Right renal pelvis (tissue), 4 donors: Measurements from ENCODE around the gene CCR9. TPM values are rescaled to one million over a fixed set of nuclear protein-coding genes. Genes with fewer than 3 reads are reported as not detected.

ENCODE experiments used
- DNase-seq, 4 donors: peaks; one replicate each; pipeline ENCODE4 v3.0.0-alpha.2; 2013; ENCODE audit warnings: low read depth in 4 of 4, low spot score in 3 of 4, missing footprints in 1 of 4
- polyA plus RNA-seq, 4 donors: library from polyadenylated mRNA; unstranded; fragments of 120-200 nt; gene quantifications; one replicate each; pipeline ENCODE4 v1.2.1, GENCODE V29; 2013; ENCODE audit not compliant: insufficient read length in 4 of 4

CCR9 gene
- polyA plus RNA-seq, 4 donors: 0.22 TPM; not detected in 3

- no peak for DNase-seq
Observed at GRCh38 chr3:45906681-45907407, 20.5 kb downstream of the CCR9 start.

DNA sequence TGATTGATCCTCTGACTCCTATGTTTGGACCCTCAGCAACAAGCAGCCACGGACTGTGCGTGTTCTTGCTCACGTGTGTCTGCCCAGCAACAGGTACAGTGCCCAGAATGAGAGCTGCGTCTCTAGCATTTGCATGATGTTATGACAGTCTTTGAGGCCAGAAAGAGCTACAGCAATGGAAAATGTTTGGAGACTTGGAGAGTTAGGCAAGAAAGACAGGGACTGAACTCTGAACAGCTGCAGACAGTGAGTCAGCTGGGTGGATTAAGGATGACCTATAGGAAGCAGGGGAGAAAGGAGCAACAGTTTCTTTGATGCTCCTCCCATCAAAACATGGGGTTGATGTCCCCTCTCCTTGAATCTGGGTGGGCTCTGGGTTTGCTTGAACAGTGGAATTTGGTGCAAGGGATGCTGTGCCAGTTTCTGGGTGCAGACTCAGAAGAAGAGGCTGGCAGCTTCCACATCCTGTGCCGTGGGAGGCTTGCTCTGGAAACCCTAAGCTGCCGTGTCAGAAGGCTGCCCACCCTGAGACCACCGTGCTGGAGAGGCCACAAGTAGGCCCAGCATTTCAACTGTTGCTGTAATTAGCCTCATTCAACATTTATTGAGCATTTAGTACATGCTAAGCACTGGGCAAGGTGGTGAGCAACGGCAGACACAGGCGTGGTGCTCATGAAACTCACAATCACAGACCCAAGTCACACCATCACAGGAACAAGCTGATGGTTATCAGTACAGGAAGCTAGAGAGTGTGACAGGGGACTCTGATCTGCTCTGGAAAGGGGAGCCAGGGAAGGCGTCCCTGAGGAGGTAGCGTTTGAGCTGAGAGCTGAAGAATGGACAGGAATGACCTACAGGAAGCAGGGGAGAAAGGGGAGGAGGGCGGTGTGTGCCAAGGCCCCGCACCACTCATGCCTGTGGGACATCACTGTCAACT, 21.7 kb downstream of the CCR9 start:
- no peak for DNase-seq

DNA sequence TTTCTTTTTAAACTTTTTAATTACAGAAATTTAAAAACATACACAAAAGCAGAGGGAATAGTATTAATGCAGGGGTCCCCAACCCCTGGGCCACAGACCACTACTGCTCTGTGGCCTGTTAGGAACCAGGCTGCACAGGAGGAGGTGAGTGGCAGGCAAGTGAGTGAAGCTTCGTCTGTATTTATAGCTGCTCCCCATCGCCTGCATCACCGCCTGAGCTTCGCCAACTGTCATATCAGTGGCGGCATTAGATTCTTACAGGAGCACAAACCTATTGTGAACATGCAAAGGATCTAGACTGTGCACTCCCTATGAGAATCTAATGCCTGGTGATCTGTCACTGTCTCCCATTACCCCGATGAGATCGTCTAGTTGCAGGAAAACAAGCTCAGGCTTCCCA, 22.4 kb downstream of the CCR9 start:
- no peak for DNase-seq

DNA sequence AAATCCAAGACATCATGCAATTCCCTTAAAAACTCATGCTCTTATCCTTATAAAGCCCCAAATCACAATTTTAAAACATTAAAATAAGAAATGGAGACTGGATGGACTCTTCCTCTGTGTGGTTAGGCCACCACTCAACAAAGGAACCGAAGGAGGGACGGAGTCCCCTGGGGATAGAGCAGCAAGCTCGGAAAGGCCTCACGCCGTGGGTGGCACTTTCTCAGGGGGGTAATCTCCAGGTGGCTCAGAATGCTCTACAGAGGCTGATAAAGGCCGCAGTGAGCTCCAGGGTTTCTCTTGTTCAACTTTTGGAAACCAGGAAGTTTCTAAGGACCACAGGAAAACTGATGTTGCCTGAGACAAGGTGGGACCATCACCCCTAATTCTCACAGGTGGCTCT, 23.2 kb downstream of the CCR9 start:
- no peak for DNase-seq

DNA sequence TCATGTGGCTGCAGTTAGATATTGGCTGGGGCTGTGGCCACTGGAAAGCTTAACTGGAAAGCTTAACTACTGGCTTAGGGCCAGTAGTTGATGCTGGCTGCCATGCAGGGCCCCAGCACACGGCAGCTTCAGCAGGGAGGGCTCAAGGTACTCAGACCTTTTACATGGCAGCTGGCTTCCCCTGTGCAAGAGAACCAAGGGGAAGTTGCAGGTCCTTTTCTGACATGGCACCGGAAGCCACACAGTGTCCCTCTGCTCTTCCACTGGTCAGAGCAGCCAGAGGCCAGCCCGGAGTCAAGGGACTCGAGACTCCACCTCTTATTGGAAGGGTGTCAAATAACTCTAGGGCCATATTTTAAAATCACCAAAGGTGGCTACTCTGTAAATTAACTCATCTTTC, 24.5 kb downstream of the CCR9 start:
- no peak for DNase-seq

DNA sequence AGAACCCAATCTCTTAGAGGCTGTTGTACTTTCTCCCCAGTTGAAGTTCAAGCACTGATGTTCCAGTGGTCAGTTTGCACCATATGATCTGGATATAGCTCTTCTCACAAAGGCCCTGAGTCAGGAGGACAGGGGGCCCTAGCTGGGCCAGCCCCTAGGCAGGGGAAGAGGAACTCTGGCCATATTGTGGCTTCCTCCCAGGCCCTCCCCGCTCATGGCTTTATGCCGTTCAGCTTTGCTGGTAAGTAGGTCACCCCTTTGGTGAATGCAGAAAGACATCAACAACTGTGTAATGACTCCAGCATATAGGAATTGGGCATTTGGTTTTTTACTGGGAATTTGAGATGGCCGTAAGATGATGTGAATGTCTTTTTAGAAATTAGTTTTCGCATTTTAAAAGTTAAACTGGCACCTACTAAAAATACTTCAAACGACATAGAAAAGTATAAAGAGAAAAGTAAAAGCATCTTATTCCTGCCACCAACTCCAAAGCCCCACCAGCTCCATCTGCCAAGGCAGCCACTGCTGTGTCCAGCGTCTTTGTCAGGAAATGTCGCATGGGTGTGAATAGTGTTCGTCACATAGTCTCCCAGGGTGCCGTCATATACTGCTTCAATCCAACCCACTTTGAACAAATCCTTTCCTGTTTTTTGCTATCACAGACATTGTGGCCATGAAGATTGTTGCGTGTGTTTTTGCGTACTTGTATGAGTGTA, 25.3 kb downstream of the CCR9 start:
- no peak for DNase-seq

- DNase-seq: no peak
Observed at GRCh38 chr3:45912435-45912834, 26.1 kb downstream of the CCR9 start.

- DNase-seq: no peak
Observed at GRCh38 chr3:45914362-45915058, 28.2 kb downstream of the CCR9 start.

GRCh38 chr3:45915059-45915439, 28.7 kb downstream of the CCR9 start:
- no peak for DNase-seq

DNA sequence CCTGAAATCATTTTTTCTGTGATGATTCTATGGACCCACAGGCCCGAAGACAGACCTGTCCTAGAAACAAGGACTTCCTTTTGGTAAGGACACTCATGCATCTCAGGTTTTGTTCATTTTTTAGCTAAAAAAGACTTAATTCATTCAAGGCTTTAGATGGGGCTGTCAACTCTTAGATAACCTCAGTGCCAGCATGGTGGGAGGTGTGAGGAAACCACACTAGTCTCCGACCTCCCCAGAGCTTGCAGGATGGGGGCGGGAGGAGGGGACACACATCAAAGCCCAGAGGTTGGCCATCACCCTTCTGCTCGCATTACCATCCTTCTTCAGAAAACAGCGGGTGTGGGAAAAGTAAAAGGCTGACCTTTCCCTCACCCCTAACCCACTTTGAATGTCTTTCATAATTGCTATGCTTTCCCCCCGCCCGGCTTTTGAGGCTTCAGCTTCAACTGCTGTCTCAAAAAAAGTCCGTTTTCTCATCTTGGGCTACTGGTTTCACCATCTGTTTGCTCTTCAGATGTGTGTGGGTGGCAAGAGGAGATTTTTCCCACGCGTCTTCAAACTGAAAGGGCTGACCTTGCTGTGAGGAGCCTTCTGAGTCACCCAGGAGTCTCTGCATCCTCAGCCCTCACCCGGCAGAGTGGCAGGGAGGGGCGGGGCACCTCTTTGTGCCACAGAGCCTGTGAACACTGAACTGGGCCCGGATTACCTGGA, 29.3 kb downstream of the CCR9 start:
- no peak for DNase-seq

- DNase-seq: no peak
Observed at GRCh38 chr3:45917146-45917898, 31.0 kb downstream of the CCR9 start.

DNA sequence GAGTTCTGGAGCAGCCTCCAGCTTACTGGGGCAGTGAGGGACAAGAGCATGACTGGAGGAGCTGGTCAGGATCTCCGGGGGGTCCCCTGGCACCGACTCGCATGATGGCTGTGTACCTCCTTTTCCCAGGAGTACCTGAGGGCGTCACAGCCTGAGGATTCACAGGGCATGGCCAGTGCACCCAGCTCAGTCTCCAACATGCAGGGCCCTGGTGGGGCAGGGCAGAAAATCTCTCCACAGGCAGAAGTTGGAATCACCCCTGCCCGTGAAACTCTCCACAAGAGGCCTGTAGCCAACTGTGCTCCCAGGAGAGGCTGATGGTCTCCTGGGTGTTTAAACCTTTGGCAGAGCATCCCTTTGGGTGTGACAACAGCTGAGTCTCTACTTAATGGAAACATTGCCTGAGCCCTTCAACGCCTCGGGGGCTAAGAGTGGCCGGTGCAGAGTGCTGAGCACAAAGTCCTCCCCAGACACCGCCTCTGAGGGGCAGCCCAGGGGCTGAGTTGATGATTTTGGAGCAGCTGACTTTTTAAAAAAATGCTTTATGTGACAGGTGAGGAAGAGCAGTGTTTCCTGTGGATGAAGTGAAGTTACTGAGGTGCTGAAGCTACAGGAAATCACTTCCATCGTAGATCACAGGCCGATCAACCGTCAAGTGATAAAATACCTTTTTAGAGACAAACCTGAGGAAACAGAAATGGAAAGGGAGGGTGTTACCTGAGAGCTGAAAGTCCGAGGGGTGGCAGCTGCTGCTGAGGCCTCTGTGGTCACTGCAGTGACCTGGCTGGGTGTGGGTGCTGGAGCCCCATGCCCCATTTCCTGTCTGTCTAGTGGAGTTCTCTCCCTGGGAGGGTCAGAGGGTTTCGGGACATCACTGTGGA, 35.1 kb downstream of the CCR9 start:
- no peak for DNase-seq

- no peak for DNase-seq
Observed at GRCh38 chr3:45922039-45922326, 35.6 kb downstream of the CCR9 start.

DNA sequence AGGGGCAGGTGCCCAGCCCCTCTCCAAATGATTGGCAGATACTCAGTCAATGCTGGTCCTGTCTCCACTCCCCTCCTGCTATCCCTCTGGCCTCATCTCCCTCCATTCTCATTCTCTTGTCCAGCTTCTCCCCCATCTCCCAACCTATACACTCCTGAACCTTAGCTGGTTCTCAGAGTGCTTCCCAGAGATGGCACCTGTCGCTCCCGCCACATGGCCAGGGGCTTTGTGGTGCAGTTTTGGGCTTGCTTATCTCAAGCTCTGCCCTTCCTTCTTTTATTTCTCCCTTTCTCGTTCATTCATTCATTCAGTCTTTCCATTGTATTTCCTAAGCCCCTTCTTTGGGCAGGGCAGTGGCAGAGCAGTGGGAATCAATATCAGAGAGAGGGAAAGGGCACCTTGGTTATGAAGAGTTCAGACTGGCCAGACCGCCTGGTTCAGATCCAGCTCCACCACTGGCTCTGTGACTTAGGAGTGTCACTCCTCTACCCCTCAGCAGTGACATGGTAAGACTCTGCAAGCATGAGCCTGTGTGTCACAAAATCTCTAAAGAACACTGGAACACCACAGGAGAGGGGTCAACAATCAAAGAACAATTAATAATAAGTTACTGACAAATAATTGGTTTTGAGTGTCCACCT, 36.7 kb downstream of the CCR9 start:
- DNase-seq: no peak

GRCh38 chr3:45923755-45924154, 37.4 kb downstream of the CCR9 start:
- no peak for DNase-seq

DNA sequence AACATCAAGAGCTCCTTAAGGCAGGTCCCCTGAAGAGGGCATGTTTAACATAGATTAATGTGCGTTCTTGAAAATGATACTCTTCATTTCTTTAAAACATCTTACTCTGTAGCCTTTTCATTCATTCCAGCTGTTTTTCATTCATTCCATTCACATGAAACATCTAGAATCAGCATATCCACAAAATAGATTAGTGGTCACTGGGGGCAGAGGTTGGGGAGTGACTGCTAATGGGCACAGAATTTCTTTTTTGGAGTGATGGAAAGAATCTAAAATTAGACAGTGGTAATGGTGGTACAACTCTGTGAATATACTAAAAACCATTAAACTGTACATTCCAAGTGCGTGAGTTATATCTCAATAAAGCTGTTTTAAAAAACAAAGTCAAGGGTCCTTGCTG, 41.5 kb downstream of the CCR9 start:
- no peak for DNase-seq

DNA sequence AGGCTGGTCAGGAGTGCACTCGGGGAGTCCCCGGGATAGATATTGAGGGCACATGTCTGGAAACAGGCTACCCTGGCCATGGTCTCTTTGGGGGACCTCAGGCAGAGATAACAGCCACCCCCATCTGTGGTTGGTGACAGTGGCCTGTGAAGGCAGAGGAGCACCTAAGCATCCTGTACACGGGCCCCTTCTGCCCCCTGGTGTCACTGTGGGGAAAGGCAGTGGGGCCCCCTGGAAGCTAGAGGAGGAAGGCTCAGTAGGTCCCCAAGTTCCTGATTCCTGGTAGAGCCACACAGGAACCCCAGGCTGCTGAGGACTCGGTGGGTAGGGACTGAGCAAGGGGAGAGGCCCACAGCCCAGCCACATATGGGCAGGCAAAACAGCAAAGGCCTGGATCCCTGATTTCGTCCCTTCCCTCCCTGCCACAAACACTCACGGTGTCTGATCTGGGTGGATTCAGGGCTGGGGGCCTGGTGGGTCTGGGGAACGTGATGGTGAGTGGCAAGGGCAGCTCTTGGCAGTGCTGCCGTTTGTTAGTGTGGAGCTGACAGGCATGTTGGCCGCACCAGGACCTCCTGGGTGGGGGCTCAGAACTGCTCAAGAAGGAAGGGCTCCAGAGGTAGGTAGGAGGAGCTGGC, 42.8 kb downstream of the CCR9 start:
- DNase-seq: no peak

- DNase-seq: no peak
Observed at GRCh38 chr3:45931496-45931895, 45.2 kb downstream of the CCR9 start.
